ENCODE results near the gene LRRC7. TPM values are rescaled to one million over a fixed set of nuclear protein-coding genes. Genes with fewer than 3 reads are reported as not detected.

The LRRC7 gene
- total RNA-seq: not detected in 2 replicates

DNA sequence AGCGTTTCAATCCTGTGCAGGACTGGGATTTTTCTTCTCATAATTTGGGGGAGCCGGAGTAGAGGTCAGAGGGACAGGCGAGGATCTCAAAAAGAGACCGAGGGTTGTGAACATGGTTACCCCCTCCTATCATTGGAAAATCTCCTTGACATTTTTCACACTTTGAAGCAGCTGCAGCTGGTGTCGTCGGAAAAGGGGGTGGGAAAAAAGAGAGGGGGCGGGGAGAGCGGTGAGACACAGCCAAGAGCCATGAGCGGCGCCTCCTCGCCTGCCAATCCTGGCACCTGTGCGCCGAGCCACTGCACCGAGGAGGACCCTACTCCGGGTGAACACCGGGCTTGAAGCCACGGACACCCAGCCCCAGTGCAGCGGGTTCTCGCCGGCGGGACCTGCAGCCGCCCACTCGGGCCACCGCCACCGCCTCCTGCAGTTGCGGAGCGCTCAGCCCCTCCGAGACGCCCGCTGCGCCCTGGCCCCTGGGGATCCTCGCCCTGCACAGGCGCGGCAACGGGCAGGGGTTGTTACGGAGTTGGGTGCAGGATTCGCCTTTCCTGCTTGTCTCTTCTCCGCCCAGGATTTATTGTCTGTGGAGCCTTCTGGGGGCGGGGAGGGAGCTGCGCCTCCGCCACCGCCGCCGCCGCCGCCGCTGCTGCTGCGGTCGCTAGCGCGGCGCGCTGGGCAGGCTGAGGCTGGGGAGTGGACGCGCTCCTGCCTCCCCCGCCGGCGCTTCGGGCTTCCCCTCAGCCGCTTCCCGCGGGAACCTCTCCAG lies at the start of gene LRRC7:
Gene LRRC7, plus strand, starts transcription at position 271 of the 769 bp plus-strand sequence. CDS start 718 bp downstream, outside the sequence.
- Histone ChIP-seq H3K27me3 (ENCODE audit: control insufficient read depth, insufficient read depth, low read length) (peaks cover 20% of the 10 kb centered on the region), H3K4me3 (ENCODE audit: low read depth, low read length) (peak within 1 kb of the TSS; percentile 17), H3K36me3 (ENCODE audit: control insufficient read depth, insufficient read depth, low read length) (no peaks in the 10 kb centered on the region)
- no peak for DNase-seq (ENCODE audit: low read depth)
- TF ChIP-seq CTCF (IDR thresholded peaks at IDR 0.05; ENCODE audit: insufficient read depth, low read length, severe bottlenecking): no peak
- FAIRE-seq: no peak

- Histone ChIP-seq H3K4me3 (ENCODE audit: low read depth, low read length) (no peak overlapping the region), H3K27me3 (ENCODE audit: control insufficient read depth, insufficient read depth, low read length) (no peaks in the 10 kb centered on the region), H3K36me3 (ENCODE audit: control insufficient read depth, insufficient read depth, low read length) (no peaks in the 10 kb centered on the region)
- DNase-seq (ENCODE audit: low read depth): no peak
- no peak for FAIRE-seq
- TF ChIP-seq CTCF (IDR thresholded peaks at IDR 0.05; ENCODE audit: insufficient read depth, low read length, severe bottlenecking): no peak
These were observed 48.7 kb upstream of the LRRC7 start for GRCh38 chr1:69519006-69519405.

GRCh38 chr1:69520326-69520725 lies 47.4 kb upstream of the LRRC7 start:
- Histone ChIP-seq H3K4me3 (ENCODE audit: low read depth, low read length) (no peak overlapping the region), H3K36me3 (ENCODE audit: control insufficient read depth, insufficient read depth, low read length) (no peaks in the 10 kb centered on the region), H3K27me3 (ENCODE audit: control insufficient read depth, insufficient read depth, low read length) (no peaks in the 10 kb centered on the region)
- TF ChIP-seq CTCF (IDR thresholded peaks at IDR 0.05; ENCODE audit: insufficient read depth, low read length, severe bottlenecking): no peak
- FAIRE-seq: no peak
- no peak for DNase-seq (ENCODE audit: low read depth)

DNA sequence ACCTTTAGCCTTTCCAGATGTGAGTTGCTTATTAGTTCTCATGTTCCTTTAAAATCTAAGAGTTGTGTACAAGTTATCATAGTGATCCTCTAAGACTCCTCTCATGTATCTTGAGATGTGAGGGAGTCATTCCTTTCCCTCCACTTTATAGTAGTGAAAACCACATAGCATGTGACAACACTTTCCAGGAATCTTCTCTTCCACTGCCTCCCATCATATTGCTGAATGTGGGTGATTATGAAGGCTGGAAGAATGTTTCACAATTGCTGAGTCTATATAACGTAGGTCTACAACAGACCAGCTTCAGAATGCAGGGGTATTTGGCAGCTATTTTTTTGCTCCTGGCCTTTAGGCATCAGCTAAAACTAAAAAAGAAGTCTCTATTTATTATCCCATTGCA lies 44.7 kb upstream of the LRRC7 start:
- Histone ChIP-seq H3K27me3 (ENCODE audit: control insufficient read depth, insufficient read depth, low read length) (no peaks in the 10 kb centered on the region), H3K36me3 (ENCODE audit: control insufficient read depth, insufficient read depth, low read length) (no peaks in the 10 kb centered on the region), H3K4me3 (ENCODE audit: low read depth, low read length) (no peak overlapping the region)
- DNase-seq (ENCODE audit: low read depth) (peak; percentile 75), FAIRE-seq (no peak)
- TF ChIP-seq CTCF (IDR thresholded peaks at IDR 0.05; ENCODE audit: insufficient read depth, low read length, severe bottlenecking): no peak

DNA sequence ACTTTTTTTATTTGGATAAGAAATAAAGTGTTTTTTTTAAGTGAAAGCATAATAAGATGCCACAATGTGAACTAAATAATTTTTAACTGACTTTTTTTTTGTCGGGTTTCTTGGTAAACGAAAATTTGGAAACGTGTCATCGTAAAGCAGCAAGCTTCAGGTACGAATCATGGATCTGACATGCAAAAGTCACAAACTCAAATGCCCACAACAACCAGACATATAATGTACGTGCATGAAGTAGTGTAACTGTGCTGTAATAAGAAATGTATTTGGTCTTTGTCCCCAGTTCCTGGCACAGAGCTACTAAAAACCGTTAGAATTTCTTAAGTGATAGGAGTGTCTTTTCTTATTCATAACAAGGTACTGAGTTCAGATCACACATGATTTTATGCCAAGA lies 44.3 kb upstream of the LRRC7 start:
- no peak for TF ChIP-seq CTCF (IDR thresholded peaks at IDR 0.05; ENCODE audit: insufficient read depth, low read length, severe bottlenecking)
- H3K4me3 ChIP-seq (ENCODE audit: low read depth, low read length): no peak overlapping the region
- no peak for FAIRE-seq

GRCh38 chr1:69524015-69524414 lies 43.7 kb upstream of the LRRC7 start:
- no peaks in the 10 kb centered on the region for H3K27me3 ChIP-seq (ENCODE audit: control insufficient read depth, insufficient read depth, low read length)
- no peaks in the 10 kb centered on the region for H3K36me3 ChIP-seq (ENCODE audit: control insufficient read depth, insufficient read depth, low read length)
- DNase-seq (ENCODE audit: low read depth) (peak; percentile 17), FAIRE-seq (no peak)
- TF ChIP-seq CTCF (IDR thresholded peaks at IDR 0.05; ENCODE audit: insufficient read depth, low read length, severe bottlenecking): no peak
- H3K4me3 ChIP-seq (ENCODE audit: low read depth, low read length): no peak overlapping the region

More for the DNA sequence above, 44.3 kb upstream of the LRRC7 start:
- Histone ChIP-seq H3K27me3 (ENCODE audit: control insufficient read depth, insufficient read depth, low read length) (no peaks in the 10 kb centered on the region), H3K36me3 (ENCODE audit: control insufficient read depth, insufficient read depth, low read length) (no peaks in the 10 kb centered on the region)
- no peak for DNase-seq (ENCODE audit: low read depth)
